GM21367 (cell line): ENCODE data around the gene MSLN.

Experiments used
- ATAC-seq: cut with Tn5 transposase; IDR thresholded peaks from one replicate; pipeline ENCODE4 v1.9.1; 2021; ENCODE audit not compliant: unreplicated experiment

Gene MSLN

GRCh38 chr16:788399-789126 is 28.0 kb downstream of the MSLN start, which contains the start of gene CHTF18:
Gene CHTF18 (plus strand): TSS chr16:788620. CDS start chr16:788685, 65 bp downstream.
- peak; percentile 52 for ATAC-seq

- ATAC-seq = no peak
Observed at GRCh38 chr16:789191-789850, 28.8 kb downstream of the MSLN start.

GRCh38 chr16:790086-790485 is 29.6 kb downstream of the MSLN start:
- ATAC-seq = no peak

GRCh38 chr16:791131-791530 is 30.6 kb downstream of the MSLN start:
- no peak for ATAC-seq

GRCh38 chr16:792221-792995 is 31.9 kb downstream of the MSLN start:
- no peak for ATAC-seq

GRCh38 chr16:793414-793813 is 32.9 kb downstream of the MSLN start:
- ATAC-seq = no peak

- ATAC-seq = no peak
Observed at GRCh38 chr16:794091-794822, 33.7 kb downstream of the MSLN start.

- ATAC-seq = no peak
Observed at GRCh38 chr16:794853-795466, 34.4 kb downstream of the MSLN start.

GRCh38 chr16:795580-796229 is 35.2 kb downstream of the MSLN start:
- ATAC-seq = no peak

GRCh38 chr16:796296-797119 is 36.0 kb downstream of the MSLN start:
- no peak for ATAC-seq

- no peak for ATAC-seq
Observed at GRCh38 chr16:797120-797420, 36.5 kb downstream of the MSLN start.

GRCh38 chr16:797686-798085 is 37.2 kb downstream of the MSLN start:
- no peak for ATAC-seq

- no peak for ATAC-seq
Observed at GRCh38 chr16:798666-799065, 38.1 kb downstream of the MSLN start.

GRCh38 chr16:799111-799947 is 38.8 kb downstream of the MSLN start:
- ATAC-seq = no peak

GRCh38 chr16:799948-800833 is 39.7 kb downstream of the MSLN start, which contains the start of gene GNG13:
Gene GNG13 (minus strand): TSS chr16:800734. CDS start chr16:799077, 1,657 bp downstream.
- no peak for ATAC-seq

GRCh38 chr16:800834-801511 is 40.4 kb downstream of the MSLN start:
- no peak for ATAC-seq
